OCI-LY1 (cell line): ENCODE results near the gene PLCB2.
A peak's percentile ranks its signal among the peaks of the same experiment; 100 is the strongest.

ENCODE experiments used
- EZH2 ChIP-seq: fragments of 200-600 bp; sonication (generic), shearing (Covaris generic); IDR thresholded peaks from 2 replicates; pipeline ENCODE4 v1.8.0; 2017; ENCODE audit warnings: borderline replicate concordance, mixed run types, mild to moderate bottlenecking, antibody characterized with exemption, low read length, moderate library complexity, mixed read lengths
- TF ChIP-seq, protein P1 (sequence below): fragments of 200-600 bp; sonication (generic), shearing (Covaris generic); IDR thresholded peaks from 2 replicates; pipeline ENCODE4 v1.5.1; 2017; ENCODE audit warnings: mild to moderate bottlenecking, antibody characterized with exemption, low read length, moderate library complexity, mixed read lengths

DNA sequence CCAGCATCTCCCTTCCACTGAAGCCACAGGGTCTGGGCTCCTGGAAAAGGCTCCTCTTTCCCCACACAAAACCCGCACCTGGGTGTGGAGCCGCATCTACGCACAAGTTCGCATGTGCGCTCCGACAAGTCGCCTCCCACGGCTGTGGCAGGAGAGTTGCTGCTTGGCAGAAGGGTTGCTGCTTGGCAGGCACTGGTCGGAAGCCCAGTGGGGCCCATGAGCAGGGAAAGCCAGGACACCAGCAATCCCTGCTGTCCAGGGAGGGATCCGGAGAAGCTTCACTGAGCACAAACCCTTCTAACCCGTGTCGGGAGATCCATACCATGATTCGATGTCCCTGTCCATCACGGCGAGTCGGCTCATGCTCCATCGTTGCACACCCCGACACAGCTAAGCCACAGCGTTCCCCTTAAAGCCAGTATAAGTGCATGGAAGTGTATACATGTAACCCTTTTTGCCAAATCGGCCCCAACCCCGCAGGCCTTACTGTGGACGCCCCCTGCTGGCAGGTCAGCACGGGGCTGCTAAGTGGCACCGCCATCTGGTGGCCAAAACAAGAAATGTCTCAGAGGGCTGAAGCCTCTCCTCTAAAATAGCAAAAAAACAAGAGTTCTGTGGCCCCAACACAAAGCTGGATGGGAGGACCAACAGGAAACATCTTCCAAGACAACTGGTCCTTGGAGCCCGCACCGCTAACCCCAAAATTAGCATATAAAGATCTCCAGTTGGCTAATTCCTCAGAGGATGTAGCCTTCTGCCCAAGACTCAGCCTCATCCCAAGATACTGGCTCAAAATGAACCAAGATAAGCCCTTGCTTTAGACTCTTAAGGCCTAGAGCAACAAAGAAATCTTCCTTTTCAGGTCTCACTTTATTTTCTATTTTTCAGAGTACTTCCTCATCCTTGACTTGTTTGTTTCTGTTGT lies 33.1 kb downstream of the PLCB2 start:
- TF ChIP-seq, protein P1, sequence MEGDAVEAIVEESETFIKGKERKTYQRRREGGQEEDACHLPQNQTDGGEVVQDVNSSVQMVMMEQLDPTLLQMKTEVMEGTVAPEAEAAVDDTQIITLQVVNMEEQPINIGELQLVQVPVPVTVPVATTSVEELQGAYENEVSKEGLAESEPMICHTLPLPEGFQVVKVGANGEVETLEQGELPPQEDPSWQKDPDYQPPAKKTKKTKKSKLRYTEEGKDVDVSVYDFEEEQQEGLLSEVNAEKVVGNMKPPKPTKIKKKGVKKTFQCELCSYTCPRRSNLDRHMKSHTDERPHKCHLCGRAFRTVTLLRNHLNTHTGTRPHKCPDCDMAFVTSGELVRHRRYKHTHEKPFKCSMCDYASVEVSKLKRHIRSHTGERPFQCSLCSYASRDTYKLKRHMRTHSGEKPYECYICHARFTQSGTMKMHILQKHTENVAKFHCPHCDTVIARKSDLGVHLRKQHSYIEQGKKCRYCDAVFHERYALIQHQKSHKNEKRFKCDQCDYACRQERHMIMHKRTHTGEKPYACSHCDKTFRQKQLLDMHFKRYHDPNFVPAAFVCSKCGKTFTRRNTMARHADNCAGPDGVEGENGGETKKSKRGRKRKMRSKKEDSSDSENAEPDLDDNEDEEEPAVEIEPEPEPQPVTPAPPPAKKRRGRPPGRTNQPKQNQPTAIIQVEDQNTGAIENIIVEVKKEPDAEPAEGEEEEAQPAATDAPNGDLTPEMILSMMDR: peak; percentile 100
- TF ChIP-seq EZH2: no peak
